Endothelial cell of umbilical vein (primary cell): ENCODE measurements around the gene PKMYT1. TPM values are rescaled to one million over a fixed set of nuclear protein-coding genes. Genes with fewer than 3 reads are reported as not detected.

ENCODE experiments used
- BruUV-seq: library from RNA; stranded (reverse); fragments of 400-500 nt; replicated peaks from 2 replicates; lab custom pipeline; 2021; lab: Mats Ljungman, UMichigan
- CTCF ChIA-PET: fragments of 300-600, 350-600 bp; sonication (Branson Sonifier 250); formaldehyde crosslinking; loops from one replicate; lab custom pipeline; 2021; ENCODE audit warnings: antibody characterized with exemption, inconsistent platforms; lab: Charles Lee
- POLR2A ChIA-PET: fragments of 300-600, 350-600 bp; sonication (Branson Sonifier 250); formaldehyde crosslinking; loops from one replicate; lab custom pipeline; 2021; ENCODE audit warnings: antibody characterized with exemption, inconsistent platforms; lab: Charles Lee
- DNase-seq: peaks from one replicate; pipeline ENCODE4 v3.0.0-alpha.2; 2011; ENCODE audit warnings: low read depth, low spot score
- FAIRE-seq: peaks from 2 replicates; lab custom pipeline; 2011; peaks lifted over from hg19 to GRCh38; lab: Jason Lieb, UNC
- H2AFZ ChIP-seq: 2 replicates; pipeline ENCODE4 v1.6.0; 2012; ENCODE audit warnings: low read depth, low read length, control low read depth, inconsistent platforms
- H3K27ac ChIP-seq: 2 replicates; pipeline ENCODE4 v1.5.1; 2011; ENCODE audit warnings: low read depth, mild to moderate bottlenecking, control low read depth, low read length, moderate library complexity; ENCODE audit not compliant: insufficient read depth
- H3K27me3 ChIP-seq, 2 experiments: 2 replicates each; pipeline versions ENCODE4 v1.6.0 to v1.6.1; 2011; ENCODE audit warnings: low read length in 2 of 2, mixed read lengths in 1 of 2; ENCODE audit not compliant: control insufficient read depth in 2 of 2, insufficient read depth in 2 of 2
- H3K36me3 ChIP-seq, 2 experiments: 2 replicates in 1 of 2; 3 replicates in 1 of 2; pipeline ENCODE4 v1.5.1; 2011; ENCODE audit warnings: low read length in 2 of 2, mild to moderate bottlenecking in 1 of 2, moderate library complexity in 1 of 2; ENCODE audit not compliant: control insufficient read depth in 2 of 2, insufficient read depth in 2 of 2; ENCODE audit errors: extremely low read depth in 1 of 2
- H3K4me1 ChIP-seq: 3 replicates; pipeline ENCODE4 v1.5.1; 2011; ENCODE audit warnings: mild to moderate bottlenecking, low read length; ENCODE audit not compliant: control insufficient read depth, insufficient read depth; ENCODE audit errors: extremely low read depth
- H3K4me2 ChIP-seq: 2 replicates; pipeline ENCODE4 v1.6.1; 2011; ENCODE audit warnings: low read length, control low read depth, mixed read lengths; ENCODE audit not compliant: insufficient read depth
- H3K4me3 ChIP-seq, 3 experiments: fragments of 200-600 bp in 1 of 3; sonication (generic), shearing (Covaris generic) in 1 of 3; replicated peaks in 1 of 3; 2 replicates each; pipeline ENCODE4 v1.5.1; 2011 to 2016; ENCODE audit warnings: control low read depth in 3 of 3, low read length in 3 of 3, mild to moderate bottlenecking in 2 of 3, inconsistent platforms in 1 of 3, low read depth in 1 of 3, moderate library complexity in 1 of 3; ENCODE audit not compliant: insufficient read depth in 1 of 3
- H3K79me2 ChIP-seq: 2 replicates; pipeline ENCODE4 v1.6.0; 2012; ENCODE audit warnings: low read length, inconsistent platforms; ENCODE audit not compliant: control insufficient read depth, insufficient read depth
- H3K9ac ChIP-seq: replicated peaks from 2 replicates; pipeline ENCODE3; 2011; ENCODE audit warnings: low read length, control low read depth; ENCODE audit not compliant: insufficient read depth; ENCODE audit errors: extremely low read depth
- H3K9me1 ChIP-seq: replicated peaks from 3 replicates; pipeline ENCODE4 v1.6.0; 2011; ENCODE audit warnings: mild to moderate bottlenecking, low read length; ENCODE audit not compliant: control insufficient read depth, insufficient read depth; ENCODE audit errors: extremely low read depth
- H3K9me3 ChIP-seq: replicated peaks from 2 replicates; pipeline ENCODE4 v1.5.1; 2012; ENCODE audit warnings: low read length, inconsistent platforms; ENCODE audit not compliant: control insufficient read depth, insufficient read depth
- H4K20me1 ChIP-seq: replicated peaks from 2 replicates; pipeline ENCODE3; 2011; ENCODE audit warnings: mild to moderate bottlenecking, low read length; ENCODE audit not compliant: control insufficient read depth, insufficient read depth; ENCODE audit errors: extremely low read depth
- CTCF ChIP-seq, 2 donors: IDR thresholded peaks; 1 replicate in 1 of 2; 2 replicates in 1 of 2; pipeline ENCODE4 v1.5.1; 2011; ENCODE audit warnings: low read length in 2 of 2, mild to moderate bottlenecking in 2 of 2, moderate library complexity in 2 of 2, control low read depth in 1 of 2, inconsistent platforms in 1 of 2, low read depth in 1 of 2; ENCODE audit not compliant: insufficient read depth in 1 of 2; ENCODE audit errors: extremely low read depth in 1 of 2
- EZH2 ChIP-seq: IDR thresholded peaks from 2 replicates; pipeline ENCODE4 v1.6.1; 2012; ENCODE audit warnings: borderline replicate concordance, low read depth, mild to moderate bottlenecking, moderate library complexity, low read length, inconsistent platforms; ENCODE audit not compliant: severe bottlenecking
- FOS ChIP-seq: IDR thresholded peaks from 2 replicates; pipeline ENCODE4 v1.6.1; 2011; ENCODE audit warnings: mild to moderate bottlenecking, low read length, moderate library complexity, borderline replicate concordance; ENCODE audit not compliant: insufficient read depth
- GATA2 ChIP-seq: IDR thresholded peaks from 2 replicates; pipeline ENCODE4 v1.7.0; 2011; ENCODE audit warnings: low read depth, mild to moderate bottlenecking, moderate library complexity, mixed read lengths, low read length; ENCODE audit not compliant: insufficient read length, insufficient read depth
- JUN ChIP-seq: IDR thresholded peaks from 2 replicates; pipeline ENCODE4 v1.6.1; 2011; ENCODE audit warnings: borderline replicate concordance, low read depth; ENCODE audit not compliant: insufficient read length, insufficient read depth
- MAX ChIP-seq: IDR thresholded peaks from 2 replicates; pipeline ENCODE4 v1.6.1; 2011; ENCODE audit not compliant: insufficient read depth, insufficient read length
- MYC ChIP-seq: IDR thresholded peaks from one replicate; pipeline ENCODE4 v1.6.1; 2011; ENCODE audit warnings: mild to moderate bottlenecking, low read depth, low read length
- POLR2A ChIP-seq: IDR thresholded peaks from 2 replicates; pipeline ENCODE4 v1.6.1; 2012; ENCODE audit warnings: low read depth, mild to moderate bottlenecking, control low read depth, low read length
- POLR2AphosphoS5 ChIP-seq: IDR thresholded peaks from 2 replicates; pipeline ENCODE4 v1.6.1; 2012; ENCODE audit warnings: low read depth, mild to moderate bottlenecking, control low read depth, low read length, moderate library complexity; ENCODE audit not compliant: insufficient read depth
- dilution Hi-C: fragments of 300-500 bp; cut with MboI; formaldehyde crosslinking; loops from one replicate; pipeline ENCODE4 v1.15.0; 2019; ENCODE audit warnings: low sequenced_read_pairs; ENCODE audit not compliant: extremely low pct_ligation_motif_present
- intact Hi-C: fragments of 100-400 bp; cut with micrococcal nuclease; formaldehyde crosslinking; loops from one replicate; pipeline ENCODE4 v1.10.0; 2022
- polyA plus RNA-seq, 4 experiments: library from polyadenylated mRNA; depleted of rRNA in 3 of 4; stranded (reverse) in 3 of 4; unstranded in 1 of 4; fragments of >200 nt; gene quantifications; 2 replicates each; pipeline versions ENCODE4 v1.2.1 to v1.2.3, GENCODE V29; 2011 to 2012; ENCODE audit warnings: missing spikeins in 1 of 4
- total RNA-seq: library from RNA; stranded (reverse); gene quantifications from 2 replicates; pipeline ENCODE4 v1.2.3, GENCODE V29; 2021

PKMYT1 gene
- total and polyA plus RNA-seq, 2 donors (not counting 3 experiments of a cell fraction or from before 2014, with no cell fraction given): 26.1 to 48.5 TPM

GRCh38 chr16:2925951-2926649, 54.1 kb downstream of the PKMYT1 start:
- Histone ChIP-seq H3K27me3 (no peaks in the 10 kb centered on the region), H3K4me2 (no peak overlapping the region), H4K20me1 (no peaks in the 10 kb centered on the region), H3K36me3 (peaks cover 2 to 8% of the 10 kb centered on the region in 2 experiments), H3K79me2 (peaks cover 2% of the 10 kb centered on the region), H3K9me3 (no peaks in the 10 kb centered on the region), H2AFZ (no peak overlapping the region), H3K27ac (no peak overlapping the region), H3K4me1 (peaks cover 2% of the 10 kb centered on the region), H3K9me1 (no peaks in the 10 kb centered on the region), H3K4me3 (no peak overlapping the region), H3K9ac (no peak overlapping the region)
- DNase-seq: no peak
- no TSS peak for BruUV-seq
- TF ChIP-seq MYC: no peak
- ChIA-PET POLR2A (no interaction called here), CTCF (interaction anchor here (0.6 to 2.2 kb wide), 19 partner anchors 10 to 186 kb away, joined by 3 to 36 read pairs (median 12); partner anchors contain the start of genes FLYWCH1 and FLYWCH2)
- dilution Hi-C loops (no loop called here), intact Hi-C loops (no loop called here)
- no peak for FAIRE-seq

GRCh38 chr16:2924901-2925755, 55.1 kb downstream of the PKMYT1 start:
- intact Hi-C loops: no loop called here
- dilution Hi-C loops: no loop called here

More at GRCh38 chr16:2924901-2925755, 55.1 kb downstream of the PKMYT1 start:
- POLR2A ChIA-PET: no interaction called here
- CTCF ChIA-PET: interaction anchor here (0.6 to 2.2 kb wide), 2 partner anchors 9 to 185 kb away, joined by 3 to 24 read pairs; no protein-coding TSS in a partner anchor
- Histone ChIP-seq H3K9me3 (no peaks in the 10 kb centered on the region), H2AFZ (no peak overlapping the region), H3K79me2 (peaks cover 2% of the 10 kb centered on the region), H3K9ac (no peak overlapping the region), H3K9me1 (no peaks in the 10 kb centered on the region), H3K4me1 (peaks cover 2% of the 10 kb centered on the region), H4K20me1 (no peaks in the 10 kb centered on the region), H3K4me2 (no peak overlapping the region), H3K27ac (no peak overlapping the region), H3K36me3 (peaks cover 2 to 4% of the 10 kb centered on the region in 2 experiments), H3K27me3 (no peaks in the 10 kb centered on the region), H3K4me3 (no peak overlapping the region)
- BruUV-seq: no TSS peak
- DNase-seq (no peak), FAIRE-seq (no peak)
- TF ChIP-seq FOS: no peak
- no peak for TF ChIP-seq CTCF (IDR thresholded peaks at IDR 0.05; ENCODE audit: extremely low read depth in 1 of 2, insufficient read depth in 1 of 2, low read depth in 1 of 2, low read length in 2 of 2)
- no peak for TF ChIP-seq POLR2A
- no peak for TF ChIP-seq GATA2
- no peak for TF ChIP-seq MAX
- TF ChIP-seq MYC: no peak
- TF ChIP-seq JUN: no peak
- TF ChIP-seq POLR2AphosphoS5: no peak
- TF ChIP-seq EZH2: no peak
